Middle frontal gyrus (tissue), 1 donor: ENCODE data around the gene ADGRG4.

Source experiments
- DNase-seq: peaks from one replicate; pipeline ENCODE4 v3.0.0-alpha.2; 2015; ENCODE audit warnings: low spot score; ENCODE audit errors: extremely low spot score

The ADGRG4 gene

DNA sequence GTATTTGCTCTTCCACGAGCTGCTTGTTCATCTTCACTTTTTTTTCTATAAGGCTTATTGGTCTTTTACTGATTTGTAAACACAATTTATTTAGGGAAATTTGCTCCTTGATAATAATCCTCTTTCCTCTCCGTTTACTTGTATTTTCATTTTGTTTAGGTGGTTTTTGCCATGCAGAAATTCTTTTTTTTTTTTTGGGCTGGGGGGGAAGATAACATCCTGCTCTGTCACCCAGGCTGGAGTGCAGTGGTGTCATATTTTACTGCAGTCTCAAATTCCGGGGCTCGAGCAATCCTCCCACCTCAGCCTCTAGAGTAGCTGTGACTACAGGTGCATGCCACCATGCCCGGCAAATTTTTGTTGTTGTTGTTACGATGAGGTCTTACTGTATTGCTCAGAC, 155.4 kb downstream of the ADGRG4 start:
- no peak for DNase-seq

DNA sequence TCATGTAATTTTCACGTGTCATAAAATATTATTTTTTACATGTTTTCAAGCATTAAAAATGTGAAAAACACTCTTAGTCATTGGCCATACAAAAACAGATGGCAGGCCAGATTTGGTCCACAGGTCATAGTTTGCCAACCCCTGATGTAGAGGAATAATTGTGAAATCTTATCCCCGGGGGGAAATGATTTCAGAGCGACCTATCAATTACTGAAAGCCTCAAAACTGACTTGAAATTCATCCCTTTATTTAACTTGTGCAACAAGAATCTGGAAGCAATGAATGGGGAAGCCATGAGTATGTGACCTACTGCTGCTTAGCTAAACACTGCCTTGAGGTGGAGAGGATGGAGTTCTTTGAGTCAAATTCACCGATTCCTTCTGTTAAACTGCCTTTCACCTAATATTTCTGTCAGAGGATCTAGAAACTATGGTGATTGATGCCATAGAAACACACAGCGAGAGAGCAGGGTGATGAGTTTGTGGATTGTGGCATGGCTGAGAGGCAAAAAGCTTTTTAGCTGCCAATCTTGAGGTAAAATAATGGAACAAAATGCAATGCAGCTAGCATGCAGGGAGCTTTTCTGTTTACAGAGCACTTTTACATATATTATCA, 156.6 kb downstream of the ADGRG4 start:
- no peak for DNase-seq

DNA sequence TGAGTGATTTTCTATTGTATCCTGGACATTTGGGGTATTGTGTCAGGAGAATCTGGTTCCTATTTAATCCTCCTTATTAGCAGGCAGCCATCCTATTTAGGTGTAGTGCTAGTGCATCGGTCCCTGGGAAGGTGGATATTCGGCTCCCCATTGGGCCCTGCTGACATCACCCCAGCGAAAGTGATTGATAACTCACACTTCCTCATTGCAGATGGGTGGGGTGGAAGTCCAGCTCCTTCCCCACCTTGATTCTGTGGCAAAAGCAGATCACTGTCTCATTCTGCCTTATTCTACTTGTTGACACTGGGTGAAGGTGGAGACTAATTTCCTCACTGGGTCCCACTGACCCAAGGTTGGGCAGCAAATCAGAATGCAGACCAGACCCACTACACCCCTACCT, 163.8 kb downstream of the ADGRG4 start:
- no peak for DNase-seq
